Measurements from ENCODE around the gene SESN3.

- TF ChIP-seq POLR2A (IDR thresholded peaks at IDR 0.05) (no peak), CTCF (IDR thresholded peaks at IDR 0.05) (no peak)
Observed at GRCh38 chr11:95144313-95145235, 86.4 kb downstream of the SESN3 start.
